IMR-90 (cell line): ENCODE measurements around the gene PTPRU. TPM values are rescaled to one million over a fixed set of nuclear protein-coding genes. Genes with fewer than 3 reads are reported as not detected.

Experiments
- ATAC-seq: fragments of 200-7000 bp; cut with Tn5 transposase; 2 replicates; pipeline ENCODE4 v1.9.1; 2020; ENCODE audit warnings: low read depth, mild to moderate bottlenecking, moderate library complexity
- BruUV-seq: library from RNA; stranded (reverse); fragments of 400-500 nt; replicated peaks from 2 replicates; lab custom pipeline; 2021; lab: Mats Ljungman, UMichigan
- CTCF ChIA-PET: fragments of 300-600 bp; formaldehyde crosslinking; extraction: SDS; loops from one replicate; lab custom pipeline; 2021; ENCODE audit warnings: antibody characterized with exemption; lab: Yijun Ruan, JAX
- POLR2A ChIA-PET: fragments of 300-600 bp; sonication (Branson Sonifier 250); formaldehyde crosslinking; loops from one replicate; lab custom pipeline; 2022; ENCODE audit warnings: antibody characterized with exemption; ENCODE audit not compliant: unreplicated experiment; lab: Charles Lee
- DNase-seq: peaks from one replicate; pipeline ENCODE4 v3.0.0; 2013
- H2AFZ ChIP-seq: replicated peaks from 2 replicates; pipeline ENCODE3; 2013; ENCODE audit warnings: low read length, mild to moderate bottlenecking; ENCODE audit not compliant: poor library complexity
- H2AK5ac ChIP-seq: 2 replicates; pipeline ENCODE4 v1.6.1; 2013; ENCODE audit warnings: low read depth, low read length, inconsistent platforms
- H2AK9ac ChIP-seq: replicated peaks from 2 replicates; pipeline ENCODE3; 2013; ENCODE audit warnings: mild to moderate bottlenecking, low read depth, low read length, moderate library complexity; ENCODE audit not compliant: poor library complexity
- H2BK120ac ChIP-seq: 2 replicates; pipeline ENCODE4 v1.6.1; 2013; ENCODE audit warnings: low read depth, low read length, inconsistent platforms
- H2BK15ac ChIP-seq: 3 replicates; pipeline ENCODE4 v1.6.1; 2013; ENCODE audit warnings: low read depth, low read length, inconsistent platforms
- H2BK20ac ChIP-seq: 2 replicates; pipeline ENCODE4 v1.6.1; 2013; ENCODE audit warnings: low read depth, mild to moderate bottlenecking, inconsistent platforms, low read length, moderate library complexity
- H2BK5ac ChIP-seq: 2 replicates; pipeline ENCODE4 v1.6.1; 2013; ENCODE audit warnings: mild to moderate bottlenecking, low read depth, low read length, inconsistent platforms; ENCODE audit not compliant: poor library complexity, severe bottlenecking
- H3K14ac ChIP-seq: replicated peaks from 2 replicates; pipeline ENCODE4 v1.6.1; 2013; ENCODE audit warnings: low read depth, low read length, inconsistent platforms
- H3K18ac ChIP-seq: 2 replicates; pipeline ENCODE4 v1.6.1; 2013; ENCODE audit warnings: low read depth, low read length, control low read depth
- H3K23ac ChIP-seq: 2 replicates; pipeline ENCODE4 v1.6.1; 2013; ENCODE audit warnings: low read depth, low read length, inconsistent platforms
- H3K27ac ChIP-seq: 2 replicates; pipeline ENCODE4 v1.5.1; 2013; ENCODE audit warnings: mild to moderate bottlenecking, control low read depth, low read length; ENCODE audit not compliant: insufficient read depth
- H3K27me3 ChIP-seq: 2 replicates; pipeline ENCODE4 v1.6.1; 2013; ENCODE audit warnings: low read length; ENCODE audit not compliant: control insufficient read depth, insufficient read depth
- H3K36me3 ChIP-seq: 2 replicates; pipeline ENCODE4 v1.6.1; 2013; ENCODE audit warnings: low read length, mixed read lengths; ENCODE audit not compliant: control insufficient read depth, insufficient read depth
- H3K4ac ChIP-seq: 2 replicates; pipeline ENCODE4 v1.6.1; 2013; ENCODE audit warnings: low read depth, low read length, inconsistent platforms
- H3K4me1 ChIP-seq: 2 replicates; pipeline ENCODE4 v1.6.1; 2013; ENCODE audit warnings: low read length, mixed read lengths; ENCODE audit not compliant: control insufficient read depth, insufficient read depth
- H3K4me2 ChIP-seq: 2 replicates; pipeline ENCODE4 v1.6.1; 2013; ENCODE audit warnings: low read depth, mild to moderate bottlenecking, control low read depth, low read length, moderate library complexity
- H3K4me3 ChIP-seq: 2 replicates; pipeline ENCODE4 v1.5.1; 2013; ENCODE audit warnings: low read depth, mild to moderate bottlenecking, control low read depth, low read length, moderate library complexity; ENCODE audit not compliant: insufficient read depth
- H3K56ac ChIP-seq: 2 replicates; pipeline ENCODE4 v1.6.1; 2013; ENCODE audit warnings: low read length, inconsistent platforms; ENCODE audit not compliant: insufficient read depth; ENCODE audit errors: extremely low read depth
- H3K79me1 ChIP-seq, 2 experiments: 2 replicates each; pipeline ENCODE4 v1.6.1; 2013; ENCODE audit warnings: low read length in 2 of 2, inconsistent platforms in 1 of 2, low read depth in 1 of 2
- H3K9ac ChIP-seq: 2 replicates; pipeline ENCODE4 v1.6.1; 2013; ENCODE audit warnings: low read depth, low read length, control low read depth
- H3K9me1 ChIP-seq: 2 replicates; pipeline ENCODE4 v1.6.1; 2013; ENCODE audit warnings: low read length, inconsistent platforms; ENCODE audit not compliant: insufficient read depth
- H3K9me3 ChIP-seq: 2 replicates; pipeline ENCODE4 v1.6.1; 2013; ENCODE audit warnings: low read length; ENCODE audit not compliant: control insufficient read depth, insufficient read depth
- H4K20me1 ChIP-seq: 2 replicates; pipeline ENCODE4 v1.6.1; 2013; ENCODE audit warnings: low read length, inconsistent platforms; ENCODE audit not compliant: insufficient read depth
- H4K5ac ChIP-seq: 2 replicates; pipeline ENCODE4 v1.6.1; 2013; ENCODE audit warnings: mild to moderate bottlenecking, low read depth, low read length, control low read depth
- H4K8ac ChIP-seq, 2 experiments: 2 replicates each; pipeline ENCODE4 v1.6.1; 2013; ENCODE audit warnings: low read depth in 2 of 2, low read length in 2 of 2, control low read depth in 1 of 2, inconsistent platforms in 1 of 2
- H4K91ac ChIP-seq: 2 replicates; pipeline ENCODE4 v1.6.1; 2013; ENCODE audit warnings: low read depth, low read length, inconsistent platforms; ENCODE audit not compliant: insufficient read depth
- CEBPB ChIP-seq: IDR thresholded peaks from 2 replicates; pipeline ENCODE4 v1.6.1; 2012; ENCODE audit warnings: low read depth, low read length, improper control_type of control experiment
- FOS ChIP-seq: fragments of 150-350 bp; IDR thresholded peaks from 2 replicates; pipeline ENCODE4 v1.6.1; 2016; ENCODE audit warnings: low read depth, low read length
- NFE2L2 ChIP-seq: fragments of 150-350 bp; IDR thresholded peaks from 2 replicates; pipeline ENCODE4 v1.6.1; 2016; ENCODE audit warnings: low read depth, mild to moderate bottlenecking, low read length
- POLR2A ChIP-seq: IDR thresholded peaks from 2 replicates; pipeline ENCODE4 v1.6.1; 2012; ENCODE audit warnings: mild to moderate bottlenecking, low read depth, low read length
- RAD21 ChIP-seq: IDR thresholded peaks from 2 replicates; pipeline ENCODE4 v1.6.1; 2012; ENCODE audit warnings: low read length, improper control_type of control experiment
- RCOR1 ChIP-seq: IDR thresholded peaks from 2 replicates; pipeline ENCODE4 v1.6.1; 2012; ENCODE audit warnings: mild to moderate bottlenecking, low read length, improper control_type of control experiment; ENCODE audit not compliant: insufficient replicate concordance
- WGBS, 2 experiments: methylation state at CpG; one replicate each; pipeline versions ENCODE4 v1.1.5 to v1.1.7; 2013; ENCODE audit warnings: missing lambda C conversion rate in 2 of 2; ENCODE audit not compliant: insufficient read length in 1 of 2; ENCODE audit errors: extremely low coverage in 2 of 2; 5-methylcytosine and 5-hydroxymethylcytosine counted together
- dilution Hi-C: fragments of 300-500 bp; cut with HindIII; formaldehyde crosslinking; loops from one replicate; pipeline ENCODE4 v1.14.3; 2018; ENCODE audit warnings: low sequenced_read_pairs; ENCODE audit not compliant: unreplicated experiment
- in situ Hi-C: fragments of 300-500 bp; cut with MboI; formaldehyde crosslinking; loops from 3 replicates; pipeline ENCODE4 v1.14.3; 2019; ENCODE audit warnings: low sequenced_read_pairs, inconsistent platforms, mixed read lengths
- intact Hi-C: fragments of 100-400 bp; cut with micrococcal nuclease; formaldehyde crosslinking; loops from 2 replicates; pipeline ENCODE4 v1.10.0; 2022
- polyA plus RNA-seq, 3 experiments: library from polyadenylated mRNA; depleted of rRNA; stranded (reverse); fragments of >200 nt; gene quantifications; 2 replicates each; pipeline ENCODE4 v1.2.3, GENCODE V29; 2012; ENCODE audit warnings: low replicate concordance in 1 of 3
- total RNA-seq: library from RNA; depleted of rRNA; stranded (reverse); fragments of >200 nt; gene quantifications from 2 replicates; pipeline ENCODE4 v1.2.3, GENCODE V29; 2012
- TF ChIP-seq, protein P1 (sequence below): fragments of 150-350 bp; IDR thresholded peaks from 2 replicates; pipeline ENCODE4 v1.6.1; 2017; ENCODE audit warnings: mild to moderate bottlenecking, antibody characterized with exemption, low read length, low read depth

PTPRU gene
- total and polyA plus RNA-seq, 2 of the 4 experiments (the other 2 are of a cell fraction): 7.0 to 10.7 TPM

DNA sequence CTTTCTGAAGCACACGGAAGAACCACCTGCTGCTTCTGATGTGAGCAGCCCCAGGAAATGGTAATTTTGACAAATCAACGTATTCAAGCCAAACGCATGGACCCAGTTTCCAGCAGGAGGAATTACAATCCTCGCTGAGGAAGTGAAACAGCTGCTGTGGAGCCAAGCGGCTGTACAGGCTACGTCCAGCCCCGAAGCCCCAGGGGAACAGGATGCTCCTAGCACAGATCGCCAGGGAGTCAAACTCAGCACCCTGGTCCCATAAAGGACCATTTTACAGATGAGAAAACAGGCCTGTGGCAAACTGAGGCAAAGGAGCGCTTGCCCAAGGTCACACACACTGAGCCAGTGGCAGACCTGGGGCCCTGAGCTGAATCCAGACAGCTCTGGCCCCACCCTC, 108.0 kb downstream of the PTPRU start:
- no peak overlapping the region for H3K4ac ChIP-seq
- ChIA-PET POLR2A (no interaction called here), CTCF (interaction anchor here (1.0 kb wide), 2 partner anchors 12 to 14 kb away, joined by 3 read pairs; no protein-coding TSS in a partner anchor)
- intact Hi-C loops: loop anchor here (5.0 kb wide), 1 partner anchor 97 kb away; no protein-coding TSS in a partner anchor
- H3K9me3 ChIP-seq: no peaks in the 10 kb centered on the region
- no peak overlapping the region for H2BK120ac ChIP-seq
- H3K36me3 ChIP-seq: no peaks in the 10 kb centered on the region
- no peak overlapping the region for H2AK9ac ChIP-seq
- H3K4me3 ChIP-seq: no peak overlapping the region
- dilution Hi-C loops: no loop called here
- H2BK20ac ChIP-seq: no peak overlapping the region
- no peak overlapping the region for H2BK15ac ChIP-seq
- in situ Hi-C loops: no loop called here
- no peak overlapping the region for H3K18ac ChIP-seq
- no peak for ATAC-seq
- no peak overlapping the region for H3K23ac ChIP-seq
- 10% methylated on average over 2 of the region's 9 CpGs; no CpG with 5 or more reads in 1 of the 2 experiments for WGBS, 2 experiments
- H3K9ac ChIP-seq: no peak overlapping the region
- no peaks in the 10 kb centered on the region for H3K4me1 ChIP-seq
- no peak overlapping the region for H4K8ac ChIP-seq
- TF ChIP-seq FOS (no peak), RAD21 (no peak), POLR2A (no peak), RCOR1 (no peak), CEBPB (no peak), NFE2L2 (no peak)
- TF ChIP-seq, protein P1, sequence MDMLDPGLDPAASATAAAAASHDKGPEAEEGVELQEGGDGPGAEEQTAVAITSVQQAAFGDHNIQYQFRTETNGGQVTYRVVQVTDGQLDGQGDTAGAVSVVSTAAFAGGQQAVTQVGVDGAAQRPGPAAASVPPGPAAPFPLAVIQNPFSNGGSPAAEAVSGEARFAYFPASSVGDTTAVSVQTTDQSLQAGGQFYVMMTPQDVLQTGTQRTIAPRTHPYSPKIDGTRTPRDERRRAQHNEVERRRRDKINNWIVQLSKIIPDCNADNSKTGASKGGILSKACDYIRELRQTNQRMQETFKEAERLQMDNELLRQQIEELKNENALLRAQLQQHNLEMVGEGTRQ: no peak
- H4K20me1 ChIP-seq: no peaks in the 10 kb centered on the region
- no peak overlapping the region for H4K5ac ChIP-seq
- no peaks in the 10 kb centered on the region for H3K79me1 ChIP-seq
- H3K56ac ChIP-seq: no peak overlapping the region
- no peak overlapping the region for H3K4me2 ChIP-seq
- H2AK5ac ChIP-seq: no peak overlapping the region
- H3K27me3 ChIP-seq: peaks cover 29% of the 10 kb centered on the region
- peak overlapping the region; percentile 11 for H2AFZ ChIP-seq
- H3K9me1 ChIP-seq: no peaks in the 10 kb centered on the region
- no peak overlapping the region for H4K91ac ChIP-seq
- no TSS peak for BruUV-seq
- DNase-seq: no peak
- H2BK5ac ChIP-seq: no peak overlapping the region
- H3K14ac ChIP-seq: no peak overlapping the region
- no peak overlapping the region for H3K27ac ChIP-seq
